Nephron progenitor cell (in vitro differentiated cells): ENCODE measurements around the gene SFMBT2.

Experiments used
- DNase-seq: peaks from one replicate; pipeline ENCODE4 v3.0.0; 2021
- H3K27ac Mint-ChIP-seq: 2 replicates; pipeline ENCODE4 v1.8.0; 2021; ENCODE audit warnings: mild to moderate bottlenecking, moderate library complexity, mixed read lengths
- H3K27me3 Mint-ChIP-seq: 2 replicates; pipeline ENCODE4 v1.8.0; 2021; ENCODE audit warnings: mild to moderate bottlenecking, low read depth, mixed read lengths; ENCODE audit not compliant: poor library complexity
- H3K36me3 Mint-ChIP-seq: 2 replicates; pipeline ENCODE4 v1.8.0; 2021; ENCODE audit warnings: low read depth, mixed read lengths
- H3K4me1 Mint-ChIP-seq: 2 replicates; pipeline ENCODE4 v1.8.0; 2021; ENCODE audit warnings: mixed read lengths
- H3K4me3 Mint-ChIP-seq: 2 replicates; pipeline ENCODE4 v1.8.0; 2021; ENCODE audit warnings: mild to moderate bottlenecking, moderate library complexity, mixed read lengths
- H3K9me3 Mint-ChIP-seq: 2 replicates; pipeline ENCODE4 v1.8.0; 2021; ENCODE audit warnings: mild to moderate bottlenecking, moderate library complexity, mixed read lengths
- CTCF ChIP-seq: fragments of 200-600 bp; sonication (generic); IDR thresholded peaks from 2 replicates; pipeline ENCODE4 v1.5.0; 2021; ENCODE audit warnings: antibody characterized with exemption

SFMBT2 gene

GRCh38 chr10:7260912-7261311 is 149.9 kb downstream of the SFMBT2 start:
- Mint-ChIP-seq H3K4me3 (no peak overlapping the region), H3K27me3 (peaks cover 3% of the 10 kb centered on the region), H3K36me3 (peaks cover 6% of the 10 kb centered on the region), H3K4me1 (peaks cover 61% of the 10 kb centered on the region), H3K27ac (no peak overlapping the region), H3K9me3 (no peaks in the 10 kb centered on the region)
- no peak for DNase-seq
- TF ChIP-seq CTCF = no peak

GRCh38 chr10:7260412-7260900 is 150.4 kb downstream of the SFMBT2 start:
- no peak overlapping the region for H3K27ac Mint-ChIP-seq
- peaks cover 66% of the 10 kb centered on the region for H3K4me1 Mint-ChIP-seq
- peaks cover 3% of the 10 kb centered on the region for H3K27me3 Mint-ChIP-seq
- peaks cover 6% of the 10 kb centered on the region for H3K36me3 Mint-ChIP-seq
- no peaks in the 10 kb centered on the region for H3K9me3 Mint-ChIP-seq
- no peak overlapping the region for H3K4me3 Mint-ChIP-seq
- peak; percentile 17 for DNase-seq
- peak; percentile 53 for TF ChIP-seq CTCF

- Mint-ChIP-seq H3K4me3 (peak overlapping the region; percentile 8), H3K9me3 (no peaks in the 10 kb centered on the region), H3K4me1 (peaks cover 71% of the 10 kb centered on the region), H3K27me3 (peaks cover 3% of the 10 kb centered on the region), H3K27ac (no peak overlapping the region), H3K36me3 (peaks cover 9% of the 10 kb centered on the region)
- TF ChIP-seq CTCF = no peak
- peak; percentile 9 for DNase-seq
Observed at GRCh38 chr10:7258948-7259523, 151.8 kb downstream of the SFMBT2 start.

- DNase-seq = no peak
- Mint-ChIP-seq H3K4me3 (no peak overlapping the region), H3K4me1 (peaks cover 66% of the 10 kb centered on the region), H3K9me3 (no peaks in the 10 kb centered on the region), H3K27me3 (peaks cover 3% of the 10 kb centered on the region), H3K27ac (no peak overlapping the region), H3K36me3 (peaks cover 19% of the 10 kb centered on the region)
- TF ChIP-seq CTCF = no peak
Observed at GRCh38 chr10:7255517-7255916, 155.3 kb downstream of the SFMBT2 start.

GRCh38 chr10:7251696-7252465 is 159.0 kb downstream of the SFMBT2 start:
- peaks cover 3% of the 10 kb centered on the region for H3K27me3 Mint-ChIP-seq

More at GRCh38 chr10:7251696-7252465, 159.0 kb downstream of the SFMBT2 start:
- no peak overlapping the region for H3K27ac Mint-ChIP-seq
- DNase-seq = no peak
- TF ChIP-seq CTCF = no peak
- H3K36me3 Mint-ChIP-seq = peaks cover 30% of the 10 kb centered on the region
- H3K4me3 Mint-ChIP-seq = no peak overlapping the region
- H3K9me3 Mint-ChIP-seq = no peaks in the 10 kb centered on the region
- peaks cover 57% of the 10 kb centered on the region for H3K4me1 Mint-ChIP-seq
